SK-N-SH (cell line): Measurements from ENCODE around the gene PPEF1.

ENCODE experiments used
- EZH2phosphoT487 ChIP-seq: fragments of 200-600 bp; sonication (generic); IDR thresholded peaks from 2 replicates; pipeline ENCODE4 v1.6.1; 2017; ENCODE audit warnings: low read depth, mixed run types, mild to moderate bottlenecking, antibody characterized with exemption, moderate library complexity, borderline replicate concordance
- POLR2AphosphoS5 ChIP-seq: IDR thresholded peaks from 2 replicates; pipeline ENCODE4 v1.6.1; 2012; ENCODE audit warnings: low read depth, low read length
- RAD21 ChIP-seq: IDR thresholded peaks from 2 replicates; pipeline ENCODE4 v1.6.1; 2012; ENCODE audit warnings: mild to moderate bottlenecking, low read length
- SIN3A ChIP-seq: IDR thresholded peaks from 2 replicates; pipeline ENCODE4 v1.6.1; 2012; ENCODE audit warnings: low read depth, mild to moderate bottlenecking, low read length, moderate library complexity, borderline replicate concordance
- TF ChIP-seq, protein P1 (sequence below): fragments of 200-600 bp; sonication (generic); IDR thresholded peaks from 2 replicates; pipeline ENCODE4 v1.6.1; 2017; ENCODE audit warnings: antibody characterized with exemption, mild to moderate bottlenecking, moderate library complexity
- TF ChIP-seq, protein P2 (sequence below): IDR thresholded peaks from 2 replicates; pipeline ENCODE4 v1.4.0; 2012; ENCODE audit warnings: low read depth, borderline replicate concordance
- TF ChIP-seq, protein P3 (sequence below): fragments of 150-350 bp; IDR thresholded peaks from 2 replicates; pipeline ENCODE4 v1.6.1; 2017; ENCODE audit warnings: antibody characterized with exemption, low read length, low read depth, borderline replicate concordance

GRCh38 chrX:18769812-18770573 is 62.5 kb downstream of the PPEF1 start:
- TF ChIP-seq, protein P1, sequence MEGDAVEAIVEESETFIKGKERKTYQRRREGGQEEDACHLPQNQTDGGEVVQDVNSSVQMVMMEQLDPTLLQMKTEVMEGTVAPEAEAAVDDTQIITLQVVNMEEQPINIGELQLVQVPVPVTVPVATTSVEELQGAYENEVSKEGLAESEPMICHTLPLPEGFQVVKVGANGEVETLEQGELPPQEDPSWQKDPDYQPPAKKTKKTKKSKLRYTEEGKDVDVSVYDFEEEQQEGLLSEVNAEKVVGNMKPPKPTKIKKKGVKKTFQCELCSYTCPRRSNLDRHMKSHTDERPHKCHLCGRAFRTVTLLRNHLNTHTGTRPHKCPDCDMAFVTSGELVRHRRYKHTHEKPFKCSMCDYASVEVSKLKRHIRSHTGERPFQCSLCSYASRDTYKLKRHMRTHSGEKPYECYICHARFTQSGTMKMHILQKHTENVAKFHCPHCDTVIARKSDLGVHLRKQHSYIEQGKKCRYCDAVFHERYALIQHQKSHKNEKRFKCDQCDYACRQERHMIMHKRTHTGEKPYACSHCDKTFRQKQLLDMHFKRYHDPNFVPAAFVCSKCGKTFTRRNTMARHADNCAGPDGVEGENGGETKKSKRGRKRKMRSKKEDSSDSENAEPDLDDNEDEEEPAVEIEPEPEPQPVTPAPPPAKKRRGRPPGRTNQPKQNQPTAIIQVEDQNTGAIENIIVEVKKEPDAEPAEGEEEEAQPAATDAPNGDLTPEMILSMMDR = no peak; the same call in 1 of the 2 replicates
- TF ChIP-seq RAD21 (peak; percentile 55), POLR2AphosphoS5 (peak; percentile 79), EZH2phosphoT487 (no peak), SIN3A (peak; percentile 43; the same call in 1 of the 2 replicates)
- TF ChIP-seq, protein P2, sequence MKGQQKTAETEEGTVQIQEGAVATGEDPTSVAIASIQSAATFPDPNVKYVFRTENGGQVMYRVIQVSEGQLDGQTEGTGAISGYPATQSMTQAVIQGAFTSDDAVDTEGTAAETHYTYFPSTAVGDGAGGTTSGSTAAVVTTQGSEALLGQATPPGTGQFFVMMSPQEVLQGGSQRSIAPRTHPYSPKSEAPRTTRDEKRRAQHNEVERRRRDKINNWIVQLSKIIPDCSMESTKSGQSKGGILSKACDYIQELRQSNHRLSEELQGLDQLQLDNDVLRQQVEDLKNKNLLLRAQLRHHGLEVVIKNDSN = no peak
- TF ChIP-seq, protein P3, sequence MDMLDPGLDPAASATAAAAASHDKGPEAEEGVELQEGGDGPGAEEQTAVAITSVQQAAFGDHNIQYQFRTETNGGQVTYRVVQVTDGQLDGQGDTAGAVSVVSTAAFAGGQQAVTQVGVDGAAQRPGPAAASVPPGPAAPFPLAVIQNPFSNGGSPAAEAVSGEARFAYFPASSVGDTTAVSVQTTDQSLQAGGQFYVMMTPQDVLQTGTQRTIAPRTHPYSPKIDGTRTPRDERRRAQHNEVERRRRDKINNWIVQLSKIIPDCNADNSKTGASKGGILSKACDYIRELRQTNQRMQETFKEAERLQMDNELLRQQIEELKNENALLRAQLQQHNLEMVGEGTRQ = no peak
